Middle frontal gyrus (tissue), 1 donor: ENCODE results near the gene SLC26A4.

Source experiments
- DNase-seq: peaks from one replicate; pipeline ENCODE4 v3.0.0-alpha.2; 2015; ENCODE audit warnings: low spot score; ENCODE audit errors: extremely low spot score

The SLC26A4 gene

GRCh38 chr7:107659666-107660065 is 962 bp upstream of the SLC26A4 start:
- no peak for DNase-seq

GRCh38 chr7:107661081-107661864 is 645 bp downstream of the SLC26A4 start:
- no peak for DNase-seq

- no peak for DNase-seq
Measured at GRCh38 chr7:107661865-107662379, 1.3 kb downstream of the SLC26A4 start.

GRCh38 chr7:107663196-107663595 is 2.6 kb downstream of the SLC26A4 start:
- DNase-seq = no peak

- DNase-seq = no peak
Measured at GRCh38 chr7:107666790-107667189, 6.2 kb downstream of the SLC26A4 start.

GRCh38 chr7:107667341-107667740 is 6.7 kb downstream of the SLC26A4 start:
- DNase-seq = no peak

GRCh38 chr7:107668296-107668695 is 7.7 kb downstream of the SLC26A4 start:
- no peak for DNase-seq

GRCh38 chr7:107672183-107672582 is 11.6 kb downstream of the SLC26A4 start:
- no peak for DNase-seq

- DNase-seq = no peak
Measured at GRCh38 chr7:107676249-107676648, 15.6 kb downstream of the SLC26A4 start.

- DNase-seq = no peak
Measured at GRCh38 chr7:107678110-107678753, 17.6 kb downstream of the SLC26A4 start.

GRCh38 chr7:107680478-107680877 is 19.9 kb downstream of the SLC26A4 start:
- no peak for DNase-seq

- no peak for DNase-seq
Measured at GRCh38 chr7:107682886-107683285, 22.3 kb downstream of the SLC26A4 start.

- DNase-seq = no peak
Measured at GRCh38 chr7:107684287-107684686, 23.7 kb downstream of the SLC26A4 start.

GRCh38 chr7:107684947-107685463 is 24.4 kb downstream of the SLC26A4 start:
- DNase-seq = no peak

- no peak for DNase-seq
Measured at GRCh38 chr7:107686816-107687387, 26.3 kb downstream of the SLC26A4 start.

- no peak for DNase-seq
Measured at GRCh38 chr7:107687656-107688055, 27.0 kb downstream of the SLC26A4 start.

GRCh38 chr7:107689553-107689952 is 28.9 kb downstream of the SLC26A4 start:
- DNase-seq = no peak

GRCh38 chr7:107690084-107690483 is 29.5 kb downstream of the SLC26A4 start:
- DNase-seq = no peak

GRCh38 chr7:107690611-107691010 is 30.0 kb downstream of the SLC26A4 start:
- DNase-seq = no peak

- DNase-seq = no peak
Measured at GRCh38 chr7:107691716-107692115, 31.1 kb downstream of the SLC26A4 start.

GRCh38 chr7:107692501-107692900 is 31.9 kb downstream of the SLC26A4 start:
- DNase-seq = no peak

- DNase-seq = no peak
Measured at GRCh38 chr7:107693396-107693795, 32.8 kb downstream of the SLC26A4 start.
